ENCODE data around the gene ASB5. TPM values are rescaled to one million over a fixed set of nuclear protein-coding genes. Genes with fewer than 3 reads are reported as not detected.

ASB5 gene
- total RNA-seq, 1 experiment from 2014 or later: not detected

DNA sequence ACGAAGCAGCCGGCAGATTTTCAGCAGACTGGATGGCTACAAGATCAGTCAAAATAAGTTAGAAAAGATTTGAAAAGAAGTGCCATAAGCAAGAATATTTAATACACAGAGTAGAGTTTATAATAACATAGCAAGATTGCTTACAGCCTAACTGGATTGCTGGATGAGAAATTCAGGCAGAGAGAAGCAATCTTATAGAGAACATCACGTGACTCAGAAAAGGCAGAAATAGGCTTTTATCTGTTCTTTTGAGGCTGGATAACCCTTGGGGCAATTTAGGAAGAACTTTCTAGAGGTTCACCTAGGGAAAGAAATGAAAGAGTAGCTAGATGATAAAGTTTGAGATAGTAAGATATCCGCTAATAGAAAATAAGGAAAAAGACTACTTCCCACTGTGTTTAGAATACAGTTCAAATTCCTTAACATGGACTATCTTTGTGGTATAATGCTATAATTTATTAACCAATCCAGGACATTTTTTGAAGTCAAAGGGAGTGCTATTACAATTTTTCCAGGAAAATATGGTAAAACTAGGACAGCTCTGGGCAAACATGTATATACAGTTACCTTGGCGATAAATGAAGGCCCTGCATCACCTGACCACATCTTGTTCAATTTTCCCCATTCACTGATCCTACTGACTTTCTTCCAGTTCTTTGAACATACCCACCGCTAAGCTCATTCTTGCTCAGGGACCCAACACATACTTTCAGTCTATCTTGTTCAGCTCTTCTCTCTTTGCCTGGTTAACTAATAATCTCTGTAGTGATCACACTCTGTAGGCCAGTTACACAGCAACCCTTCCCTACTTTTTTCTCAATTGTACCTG is 38.0 kb upstream of the ASB5 start:
- Histone ChIP-seq H3K36me3 (ENCODE audit: control insufficient read depth, insufficient read depth, low read length) (no peaks in the 10 kb centered on the region), H3K4me1 (peaks cover 19% of the 10 kb centered on the region), H3K4me3 (ENCODE audit: low read depth, low read length) (no peak overlapping the region), H3K27me3 (replicated peaks; ENCODE audit: control insufficient read depth, insufficient read depth, low read length) (no peaks in the 10 kb centered on the region), H3K9me3 (no peaks in the 10 kb centered on the region)
- Mint-ChIP-seq H3K27ac (ENCODE audit: unreplicated experiment) (no peak overlapping the region), H3K36me3 (ENCODE audit: insufficient read depth, unreplicated experiment) (no peaks in the 10 kb centered on the region), H3K4me3 (ENCODE audit: unreplicated experiment) (no peak overlapping the region), H3K9me3 (ENCODE audit: unreplicated experiment) (no peaks in the 10 kb centered on the region), H3K4me1 (ENCODE audit: low read depth, unreplicated experiment) (peaks cover 12% of the 10 kb centered on the region), H3K27me3 (ENCODE audit: insufficient read depth, unreplicated experiment) (no peaks in the 10 kb centered on the region)
- CTCF ChIA-PET: no interaction called here
- POLR2A ChIA-PET: no interaction called here
- intact Hi-C loops (cut with micrococcal nuclease; ENCODE audit: unreplicated experiment): no loop called here
- BruUV-seq (replicated peaks): no TSS peak
- no peak for DNase-seq
- TF ChIP-seq CTCF (IDR thresholded peaks at IDR 0.05; ENCODE audit: insufficient read depth in 1 of 2, low read depth in 1 of 2, low read length in 1 of 2, severe bottlenecking in 1 of 2, unreplicated experiment in 1 of 2): no peak

GRCh38 chr4:176303938-176304337 is 34.9 kb upstream of the ASB5 start:
- H3K4me1 Mint-ChIP-seq (ENCODE audit: low read depth, unreplicated experiment): peaks cover 12% of the 10 kb centered on the region
- intact Hi-C loops (cut with micrococcal nuclease; ENCODE audit: unreplicated experiment): no loop called here
- H3K27ac Mint-ChIP-seq (ENCODE audit: unreplicated experiment): no peak overlapping the region
- peaks cover 23% of the 10 kb centered on the region for H3K4me1 ChIP-seq
- no peaks in the 10 kb centered on the region for H3K9me3 Mint-ChIP-seq (ENCODE audit: unreplicated experiment)
- DNase-seq: no peak
- H3K4me3 ChIP-seq (ENCODE audit: low read depth, low read length): no peak overlapping the region
- ChIA-PET CTCF (no interaction called here), POLR2A (no interaction called here)
- no TSS peak for BruUV-seq (replicated peaks)
- no peaks in the 10 kb centered on the region for H3K36me3 Mint-ChIP-seq (ENCODE audit: insufficient read depth, unreplicated experiment)
- no peak overlapping the region for H3K4me3 Mint-ChIP-seq (ENCODE audit: unreplicated experiment)
- no peaks in the 10 kb centered on the region for H3K27me3 Mint-ChIP-seq (ENCODE audit: insufficient read depth, unreplicated experiment)
- TF ChIP-seq CTCF (IDR thresholded peaks at IDR 0.05; ENCODE audit: insufficient read depth in 1 of 2, low read depth in 1 of 2, low read length in 1 of 2, severe bottlenecking in 1 of 2, unreplicated experiment in 1 of 2): no peak
- no peaks in the 10 kb centered on the region for H3K27me3 ChIP-seq (replicated peaks; ENCODE audit: control insufficient read depth, insufficient read depth, low read length)
- no peaks in the 10 kb centered on the region for H3K9me3 ChIP-seq
- no peaks in the 10 kb centered on the region for H3K36me3 ChIP-seq (ENCODE audit: control insufficient read depth, insufficient read depth, low read length)

DNA sequence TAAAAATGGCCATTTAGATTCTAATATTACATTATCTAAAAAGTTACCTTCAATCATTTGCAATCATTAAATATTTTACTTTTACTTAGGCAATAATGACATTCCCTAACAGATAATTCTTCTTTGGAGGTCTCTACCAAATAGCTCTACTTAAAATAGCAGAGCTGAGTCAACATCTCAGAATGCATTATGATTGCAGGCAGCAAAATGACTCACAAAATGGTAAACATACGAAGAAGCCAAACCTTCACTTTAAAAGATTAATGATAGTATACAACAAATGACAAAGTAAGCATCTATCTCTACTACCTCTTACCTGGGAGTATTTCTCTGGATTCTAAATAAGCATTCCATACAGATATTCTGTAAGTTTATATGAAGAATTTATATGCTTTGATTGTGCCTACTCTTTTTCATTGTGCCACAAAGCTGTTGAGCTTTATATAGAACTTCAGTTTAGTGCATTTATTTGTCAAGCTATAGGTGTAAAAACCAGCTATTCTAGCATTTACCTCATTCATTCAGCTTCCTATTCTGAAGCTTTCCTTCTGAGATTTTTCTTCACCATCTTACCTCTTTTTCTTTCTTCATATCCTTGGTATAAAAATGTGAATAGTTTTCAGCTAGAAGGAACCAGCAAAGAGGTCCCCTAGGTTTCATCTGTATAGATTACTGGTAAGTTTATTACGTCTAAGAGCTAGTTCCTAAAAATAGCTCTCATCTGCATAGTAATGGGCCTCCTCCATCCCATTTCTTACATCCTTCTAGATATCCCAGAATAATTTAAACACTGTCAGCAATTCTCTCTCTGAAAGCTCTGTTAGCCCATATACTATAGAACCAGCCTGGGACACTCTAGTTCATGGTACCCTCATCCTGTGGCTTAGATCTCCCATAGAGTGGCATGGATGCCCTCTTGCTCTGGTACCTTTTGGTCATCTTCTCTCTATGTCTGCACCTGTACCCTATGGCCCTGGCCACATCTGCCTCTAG is 33.6 kb upstream of the ASB5 start:
- intact Hi-C loops (cut with micrococcal nuclease; ENCODE audit: unreplicated experiment): no loop called here
- BruUV-seq (replicated peaks): no TSS peak

More for the DNA sequence above, 33.6 kb upstream of the ASB5 start:
- H3K4me1 Mint-ChIP-seq (ENCODE audit: low read depth, unreplicated experiment): peaks cover 12% of the 10 kb centered on the region
- POLR2A ChIA-PET: no interaction called here
- TF ChIP-seq CTCF (IDR thresholded peaks at IDR 0.05; ENCODE audit: insufficient read depth in 1 of 2, low read depth in 1 of 2, low read length in 1 of 2, severe bottlenecking in 1 of 2, unreplicated experiment in 1 of 2): no peak
- no peaks in the 10 kb centered on the region for H3K36me3 Mint-ChIP-seq (ENCODE audit: insufficient read depth, unreplicated experiment)
- no peak for DNase-seq
- no peak overlapping the region for H3K27ac Mint-ChIP-seq (ENCODE audit: unreplicated experiment)
- CTCF ChIA-PET: no interaction called here
- Histone ChIP-seq H3K4me3 (ENCODE audit: low read depth, low read length) (no peak overlapping the region), H3K27me3 (replicated peaks; ENCODE audit: control insufficient read depth, insufficient read depth, low read length) (no peaks in the 10 kb centered on the region), H3K36me3 (ENCODE audit: control insufficient read depth, insufficient read depth, low read length) (no peaks in the 10 kb centered on the region), H3K4me1 (peaks cover 23% of the 10 kb centered on the region), H3K9me3 (no peaks in the 10 kb centered on the region)
- H3K4me3 Mint-ChIP-seq (ENCODE audit: unreplicated experiment): no peak overlapping the region
- H3K9me3 Mint-ChIP-seq (ENCODE audit: unreplicated experiment): no peaks in the 10 kb centered on the region
- H3K27me3 Mint-ChIP-seq (ENCODE audit: insufficient read depth, unreplicated experiment): no peaks in the 10 kb centered on the region
